ENCODE data around the gene GSK3B. TPM values are rescaled to one million over a fixed set of nuclear protein-coding genes. Genes with fewer than 3 reads are reported as not detected.

GSK3B gene
- total RNA-seq, 1 experiment from 2014 or later: 50.0 TPM

DNA sequence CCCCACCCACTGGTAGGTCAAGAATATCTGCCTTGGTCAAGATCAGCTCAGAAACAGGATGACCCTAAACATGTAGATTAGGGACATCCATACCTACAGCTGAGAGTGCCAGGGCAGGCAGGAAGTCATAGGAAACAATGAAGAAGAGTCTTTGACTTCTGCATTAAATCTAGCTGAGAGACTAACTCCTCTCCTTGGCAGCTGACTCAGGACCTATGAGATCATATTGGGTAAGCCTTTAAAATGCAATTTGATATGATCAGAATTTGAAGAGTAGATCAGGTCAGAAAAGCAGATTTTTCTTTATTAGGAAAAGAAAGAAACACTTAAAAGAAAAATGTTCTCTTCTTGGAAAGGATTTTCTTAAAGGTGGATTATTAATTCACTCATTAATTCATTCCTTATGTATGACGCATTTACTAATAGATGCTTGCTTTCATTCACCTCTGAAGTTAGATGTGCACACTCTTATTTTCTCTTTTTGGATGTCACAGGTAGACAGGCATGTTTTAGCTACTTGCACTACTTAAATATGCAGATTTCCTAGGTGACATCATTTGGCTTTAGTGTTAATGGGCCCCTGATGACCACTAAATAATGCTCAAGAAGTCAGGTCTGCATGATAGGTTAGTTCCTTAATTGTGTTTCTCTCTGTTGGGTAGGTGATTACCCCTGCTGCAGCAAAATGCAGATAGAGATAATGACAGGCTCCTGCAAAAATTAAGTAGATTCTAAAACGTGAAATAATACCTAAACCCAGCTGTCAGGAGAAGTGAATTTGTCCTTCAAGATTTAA, 35.7 kb upstream of the GSK3B start (continued):
- no peak for TF ChIP-seq POLR2AphosphoS5 (IDR thresholded peaks at IDR 0.05; ENCODE audit: low read depth, low read length)

DNA sequence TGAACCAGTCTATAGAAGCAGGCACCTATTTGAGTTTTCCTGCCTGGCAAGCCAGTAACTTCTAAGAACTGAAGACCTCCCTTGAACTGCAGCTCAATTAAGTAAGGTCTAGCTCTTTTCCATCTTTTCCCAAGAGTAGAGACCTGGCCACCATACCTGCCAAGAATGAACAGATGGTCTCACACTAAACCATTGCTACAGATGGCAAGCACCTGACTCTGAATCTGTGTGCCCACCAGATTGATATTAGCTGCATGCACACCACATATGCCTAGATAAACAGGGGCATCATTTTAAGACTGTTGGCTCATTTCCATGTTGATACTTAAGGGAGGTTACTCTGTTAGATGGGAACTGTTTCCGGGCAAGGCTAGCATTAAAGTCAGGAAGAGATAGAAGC, 34.8 kb upstream of the GSK3B start:
- no peak overlapping the region for H2AFZ ChIP-seq (ENCODE audit: low read depth, low read length, poor library complexity, severe bottlenecking)

More for the DNA sequence above, 34.8 kb upstream of the GSK3B start:
- H3K36me3 ChIP-seq (ENCODE audit: control insufficient read depth in 1 of 2, insufficient read depth in 2 of 2, low read length in 2 of 2): no peaks in the 10 kb centered on the region
- H3K27ac ChIP-seq (ENCODE audit: low read depth, low read length): no peak overlapping the region
- RAD21 ChIA-PET (ENCODE audit: low non-redundant PET in 1 of 2, low total read pairs in 2 of 2, uncharacterized antibody in 2 of 2, unreplicated experiment in 2 of 2): no interaction called here
- DNase-seq (ENCODE audit: low read depth, low spot score) (no peak), ATAC-seq (no peak)
- TF ChIP-seq RAD21 (IDR thresholded peaks at IDR 0.05; ENCODE audit: low read depth) (no peak), FOSL1 (IDR thresholded peaks at IDR 0.05; ENCODE audit: low read depth) (no peak), EZH2phosphoT487 (IDR thresholded peaks at IDR 0.05; ENCODE audit: borderline replicate concordance) (no peak), ELF1 (IDR thresholded peaks at IDR 0.05; ENCODE audit: borderline replicate concordance, low read depth) (no peak), TCF7L2 (IDR thresholded peaks at IDR 0.05; ENCODE audit: borderline replicate concordance, extremely low read depth, insufficient read depth, insufficient read length) (no peak), JUND (IDR thresholded peaks at IDR 0.05) (no peak), POLR2AphosphoS5 (IDR thresholded peaks at IDR 0.05; ENCODE audit: low read depth, low read length) (no peak), SIN3A (IDR thresholded peaks at IDR 0.05; ENCODE audit: low read depth) (no peak), ZNF274 (IDR thresholded peaks at IDR 0.05; ENCODE audit: low read depth, low read length) (no peak), EGR1 (IDR thresholded peaks at IDR 0.05; ENCODE audit: low read depth) (no peak), POLR2A (IDR thresholded peaks at IDR 0.05; ENCODE audit: borderline replicate concordance, extremely low read depth, insufficient read depth, insufficient read length) (no peak), EZH2 (IDR thresholded peaks at IDR 0.05) (no peak)
- TF ChIP-seq, protein P1, sequence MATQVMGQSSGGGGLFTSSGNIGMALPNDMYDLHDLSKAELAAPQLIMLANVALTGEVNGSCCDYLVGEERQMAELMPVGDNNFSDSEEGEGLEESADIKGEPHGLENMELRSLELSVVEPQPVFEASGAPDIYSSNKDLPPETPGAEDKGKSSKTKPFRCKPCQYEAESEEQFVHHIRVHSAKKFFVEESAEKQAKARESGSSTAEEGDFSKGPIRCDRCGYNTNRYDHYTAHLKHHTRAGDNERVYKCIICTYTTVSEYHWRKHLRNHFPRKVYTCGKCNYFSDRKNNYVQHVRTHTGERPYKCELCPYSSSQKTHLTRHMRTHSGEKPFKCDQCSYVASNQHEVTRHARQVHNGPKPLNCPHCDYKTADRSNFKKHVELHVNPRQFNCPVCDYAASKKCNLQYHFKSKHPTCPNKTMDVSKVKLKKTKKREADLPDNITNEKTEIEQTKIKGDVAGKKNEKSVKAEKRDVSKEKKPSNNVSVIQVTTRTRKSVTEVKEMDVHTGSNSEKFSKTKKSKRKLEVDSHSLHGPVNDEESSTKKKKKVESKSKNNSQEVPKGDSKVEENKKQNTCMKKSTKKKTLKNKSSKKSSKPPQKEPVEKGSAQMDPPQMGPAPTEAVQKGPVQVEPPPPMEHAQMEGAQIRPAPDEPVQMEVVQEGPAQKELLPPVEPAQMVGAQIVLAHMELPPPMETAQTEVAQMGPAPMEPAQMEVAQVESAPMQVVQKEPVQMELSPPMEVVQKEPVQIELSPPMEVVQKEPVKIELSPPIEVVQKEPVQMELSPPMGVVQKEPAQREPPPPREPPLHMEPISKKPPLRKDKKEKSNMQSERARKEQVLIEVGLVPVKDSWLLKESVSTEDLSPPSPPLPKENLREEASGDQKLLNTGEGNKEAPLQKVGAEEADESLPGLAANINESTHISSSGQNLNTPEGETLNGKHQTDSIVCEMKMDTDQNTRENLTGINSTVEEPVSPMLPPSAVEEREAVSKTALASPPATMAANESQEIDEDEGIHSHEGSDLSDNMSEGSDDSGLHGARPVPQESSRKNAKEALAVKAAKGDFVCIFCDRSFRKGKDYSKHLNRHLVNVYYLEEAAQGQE (IDR thresholded peaks at IDR 0.05; ENCODE audit: low read depth): no peak
- TF ChIP-seq, protein P2, sequence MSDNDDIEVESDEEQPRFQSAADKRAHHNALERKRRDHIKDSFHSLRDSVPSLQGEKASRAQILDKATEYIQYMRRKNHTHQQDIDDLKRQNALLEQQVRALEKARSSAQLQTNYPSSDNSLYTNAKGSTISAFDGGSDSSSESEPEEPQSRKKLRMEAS (IDR thresholded peaks at IDR 0.05): no peak
- TF ChIP-seq, protein P3, sequence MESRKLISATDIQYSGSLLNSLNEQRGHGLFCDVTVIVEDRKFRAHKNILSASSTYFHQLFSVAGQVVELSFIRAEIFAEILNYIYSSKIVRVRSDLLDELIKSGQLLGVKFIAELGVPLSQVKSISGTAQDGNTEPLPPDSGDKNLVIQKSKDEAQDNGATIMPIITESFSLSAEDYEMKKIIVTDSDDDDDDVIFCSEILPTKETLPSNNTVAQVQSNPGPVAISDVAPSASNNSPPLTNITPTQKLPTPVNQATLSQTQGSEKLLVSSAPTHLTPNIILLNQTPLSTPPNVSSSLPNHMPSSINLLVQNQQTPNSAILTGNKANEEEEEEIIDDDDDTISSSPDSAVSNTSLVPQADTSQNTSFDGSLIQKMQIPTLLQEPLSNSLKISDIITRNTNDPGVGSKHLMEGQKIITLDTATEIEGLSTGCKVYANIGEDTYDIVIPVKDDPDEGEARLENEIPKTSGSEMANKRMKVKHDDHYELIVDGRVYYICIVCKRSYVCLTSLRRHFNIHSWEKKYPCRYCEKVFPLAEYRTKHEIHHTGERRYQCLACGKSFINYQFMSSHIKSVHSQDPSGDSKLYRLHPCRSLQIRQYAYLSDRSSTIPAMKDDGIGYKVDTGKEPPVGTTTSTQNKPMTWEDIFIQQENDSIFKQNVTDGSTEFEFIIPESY (IDR thresholded peaks at IDR 0.05; ENCODE audit: extremely low read depth, insufficient replicate concordance, low read length): no peak
- no TSS peak for BruUV-seq (replicated peaks)
- no peaks in the 10 kb centered on the region for H3K27me3 ChIP-seq (ENCODE audit: insufficient read depth, low read length)
- no peak overlapping the region for H3K4me3 ChIP-seq (replicated peaks in 1 of 2; ENCODE audit: low read depth in 1 of 2, low read length in 2 of 2)
- intact Hi-C loops (cut with micrococcal nuclease): no loop called here
- no peaks in the 10 kb centered on the region for H3K9me3 ChIP-seq (ENCODE audit: control insufficient read depth in 1 of 2, insufficient read depth in 1 of 2, low read depth in 1 of 2, low read length in 2 of 2)
- no peaks in the 10 kb centered on the region for H3K9me2 ChIP-seq (ENCODE audit: insufficient read depth)
- H3K79me2 ChIP-seq (ENCODE audit: insufficient read depth, low read length): no peaks in the 10 kb centered on the region
- no peak overlapping the region for H3K9ac ChIP-seq (ENCODE audit: low read length)
- POLR2A ChIA-PET: no interaction called here
- CTCF ChIA-PET: no interaction called here
- H3K4me2 ChIP-seq (ENCODE audit: low read length): no peak overlapping the region
- H3K4me1 ChIP-seq (ENCODE audit: control insufficient read depth in 1 of 2, insufficient read depth in 2 of 2, low read length in 2 of 2): no peaks in the 10 kb centered on the region
- no peaks in the 10 kb centered on the region for H4K20me1 ChIP-seq (ENCODE audit: insufficient read depth)

Data from HCT116 (cell line).